Spleen (tissue), 7 donors: ENCODE results near the gene EVA1A.

Experiments
- POLR2A ChIP-seq, 3 donors: fragments of 450-650 bp; IDR thresholded peaks; one replicate each; pipeline ENCODE4 v1.5.1; 2017; ENCODE audit warnings: antibody characterized with exemption in 3 of 3, mild to moderate bottlenecking in 1 of 3
- TF ChIP-seq, protein P1 (sequence below), 11 experiments: fragments of 200-600 bp in 7 of 11; fragments of 450-650 bp in 4 of 11; sonication (generic) in 4 of 11; IDR thresholded peaks in 8 of 11; conservative IDR thresholded peaks in 3 of 11; 1 replicate in 7 of 11; 2 replicates in 4 of 11; pipeline versions ENCODE4 v1.4.0 to v1.8.0; 2016 to 2021; ENCODE audit warnings: antibody characterized with exemption in 11 of 11, inconsistent platforms in 4 of 11, mild to moderate bottlenecking in 1 of 11
- donor health status: DM: no; HTN: no; CAD: no; lungs with moderate emphysema.
- donor health status: DM: no; HTN: no; CAD: no.
- donor health status: DM: no; HTN: no; CAD: no.

DNA sequence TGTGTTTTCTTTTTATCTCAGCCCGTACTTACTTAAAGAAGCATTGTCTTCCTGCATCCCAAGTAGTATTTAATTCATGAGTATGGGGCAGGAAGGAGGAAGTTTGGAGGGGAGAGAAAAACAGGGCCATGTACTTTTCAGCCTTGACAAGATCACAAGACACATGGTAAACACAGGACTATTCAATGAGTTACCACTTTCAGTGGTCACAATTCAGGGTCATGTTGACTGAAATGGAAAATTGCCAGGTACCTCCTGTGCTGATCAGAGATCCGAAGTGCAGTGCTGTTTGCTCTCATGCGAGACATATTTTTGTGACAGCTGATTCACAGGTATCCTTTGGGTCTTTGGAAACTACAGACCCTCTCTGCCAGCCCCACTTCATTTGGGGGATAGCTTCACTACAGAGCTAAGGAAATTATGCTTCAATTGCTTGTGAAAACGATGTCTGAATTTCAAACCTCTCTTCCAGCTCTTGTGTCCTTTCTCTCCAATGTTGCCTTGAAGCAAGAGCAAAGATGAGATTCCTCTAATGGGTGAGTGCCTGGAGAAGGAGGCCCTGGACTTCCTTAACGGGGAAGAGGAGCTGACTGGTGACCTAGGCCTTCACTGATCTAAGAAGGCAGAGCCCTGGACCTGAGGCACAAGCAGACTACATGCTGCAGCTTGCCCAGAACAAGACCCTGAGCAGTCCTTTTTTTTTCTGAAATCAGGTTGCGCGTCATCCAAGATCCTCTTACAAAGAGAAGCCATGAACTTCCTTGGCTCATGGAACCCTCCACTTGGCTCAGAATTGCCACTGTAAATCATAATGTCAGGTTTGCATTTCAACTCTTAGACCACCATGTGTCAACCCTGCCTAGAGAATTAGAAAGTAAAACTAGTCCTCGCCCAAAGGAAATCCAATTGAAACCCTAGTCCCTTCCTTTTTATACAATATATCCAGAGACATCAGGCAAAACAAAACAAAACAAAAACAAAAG, 44.1 kb downstream of the EVA1A start:
- TF ChIP-seq, protein P1, sequence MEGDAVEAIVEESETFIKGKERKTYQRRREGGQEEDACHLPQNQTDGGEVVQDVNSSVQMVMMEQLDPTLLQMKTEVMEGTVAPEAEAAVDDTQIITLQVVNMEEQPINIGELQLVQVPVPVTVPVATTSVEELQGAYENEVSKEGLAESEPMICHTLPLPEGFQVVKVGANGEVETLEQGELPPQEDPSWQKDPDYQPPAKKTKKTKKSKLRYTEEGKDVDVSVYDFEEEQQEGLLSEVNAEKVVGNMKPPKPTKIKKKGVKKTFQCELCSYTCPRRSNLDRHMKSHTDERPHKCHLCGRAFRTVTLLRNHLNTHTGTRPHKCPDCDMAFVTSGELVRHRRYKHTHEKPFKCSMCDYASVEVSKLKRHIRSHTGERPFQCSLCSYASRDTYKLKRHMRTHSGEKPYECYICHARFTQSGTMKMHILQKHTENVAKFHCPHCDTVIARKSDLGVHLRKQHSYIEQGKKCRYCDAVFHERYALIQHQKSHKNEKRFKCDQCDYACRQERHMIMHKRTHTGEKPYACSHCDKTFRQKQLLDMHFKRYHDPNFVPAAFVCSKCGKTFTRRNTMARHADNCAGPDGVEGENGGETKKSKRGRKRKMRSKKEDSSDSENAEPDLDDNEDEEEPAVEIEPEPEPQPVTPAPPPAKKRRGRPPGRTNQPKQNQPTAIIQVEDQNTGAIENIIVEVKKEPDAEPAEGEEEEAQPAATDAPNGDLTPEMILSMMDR (IDR thresholded peaks at IDR 0.05 in 8 of 11, conservative IDR thresholded peaks at IDR 0.05 in 3 of 11): no peak
- TF ChIP-seq POLR2A (IDR thresholded peaks at IDR 0.05): no peak
